WTC11 (cell line): ENCODE data around the gene ROBO2.

Experiments used
- AFF4 ChIP-seq: sonication (generic); formaldehyde crosslinking; IDR thresholded peaks from 2 replicates; pipeline ENCODE4 v1.8.1; 2023; ENCODE audit warnings: mild to moderate bottlenecking, missing genetic modification reagents, borderline replicate concordance
- ATF1 ChIP-seq: sonication (generic); formaldehyde crosslinking; IDR thresholded peaks from 2 replicates; pipeline ENCODE4 v1.8.1; 2023; ENCODE audit warnings: mild to moderate bottlenecking, moderate library complexity, missing genetic modification reagents
- CREB1 ChIP-seq: sonication (generic); formaldehyde crosslinking; IDR thresholded peaks from 2 replicates; pipeline ENCODE4 v1.8.0; 2023; ENCODE audit warnings: mild to moderate bottlenecking, missing genetic modification reagents
- CTCF ChIP-seq: fragments of 200-600 bp; IDR thresholded peaks from 2 replicates; pipeline ENCODE4 v1.8.0; 2022; ENCODE audit warnings: antibody characterized with exemption
- MAX ChIP-seq: sonication (generic); formaldehyde crosslinking; IDR thresholded peaks from 2 replicates; pipeline ENCODE4 v1.8.0; 2022; ENCODE audit warnings: mild to moderate bottlenecking, missing genetic modification reagents
- MYBL2 ChIP-seq: sonication (generic); formaldehyde crosslinking; IDR thresholded peaks from 2 replicates; pipeline ENCODE4 v1.8.1; 2023; ENCODE audit warnings: mild to moderate bottlenecking, moderate library complexity, missing genetic modification reagents
- TEAD4 ChIP-seq: sonication (generic); formaldehyde crosslinking; IDR thresholded peaks from 2 replicates; pipeline ENCODE4 v1.8.0; 2022; ENCODE audit warnings: mild to moderate bottlenecking, missing genetic modification reagents
- ZNF121 ChIP-seq: sonication (generic); formaldehyde crosslinking; IDR thresholded peaks from 2 replicates; pipeline ENCODE4 v1.8.0; 2023; ENCODE audit warnings: missing genetic modification reagents
- ZNF263 ChIP-seq: sonication (generic); formaldehyde crosslinking; IDR thresholded peaks from 2 replicates; pipeline ENCODE4 v1.8.1; 2022; ENCODE audit warnings: low read depth, mild to moderate bottlenecking, moderate library complexity, missing genetic modification reagents
- TF ChIP-seq, protein P1 (sequence below): sonication (generic); formaldehyde crosslinking; IDR thresholded peaks from 2 replicates; pipeline ENCODE4 v1.8.0; 2022; ENCODE audit warnings: mild to moderate bottlenecking, missing genetic modification reagents

GRCh38 chr3:77660718-77661117 lies 620.8 kb downstream of the ROBO2 start:
- TF ChIP-seq MAX (no peak), MYBL2 (CRISPR knock-in tag) (no peak), TEAD4 (no peak), AFF4 (CRISPR knock-in tag) (no peak), ZNF121 (CRISPR knock-in tag) (no peak), ZNF263 (CRISPR knock-in tag) (no peak), CTCF (no peak), ATF1 (CRISPR knock-in tag) (no peak), CREB1 (CRISPR knock-in tag) (no peak)
- TF ChIP-seq, protein P1, sequence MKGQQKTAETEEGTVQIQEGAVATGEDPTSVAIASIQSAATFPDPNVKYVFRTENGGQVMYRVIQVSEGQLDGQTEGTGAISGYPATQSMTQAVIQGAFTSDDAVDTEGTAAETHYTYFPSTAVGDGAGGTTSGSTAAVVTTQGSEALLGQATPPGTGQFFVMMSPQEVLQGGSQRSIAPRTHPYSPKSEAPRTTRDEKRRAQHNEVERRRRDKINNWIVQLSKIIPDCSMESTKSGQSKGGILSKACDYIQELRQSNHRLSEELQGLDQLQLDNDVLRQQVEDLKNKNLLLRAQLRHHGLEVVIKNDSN (CRISPR knock-in tag) = no peak
